COLO668 (cell line): Measurements from ENCODE around the gene MIOX.
A peak's percentile ranks its signal among the peaks of the same experiment; 100 is the strongest.

Experiments used
- DNase-seq: peaks from one replicate; lab custom pipeline; 2025; ENCODE audit not compliant: unreplicated experiment; lab: John Stamatoyannopoulos, UW

MIOX gene

DNA sequence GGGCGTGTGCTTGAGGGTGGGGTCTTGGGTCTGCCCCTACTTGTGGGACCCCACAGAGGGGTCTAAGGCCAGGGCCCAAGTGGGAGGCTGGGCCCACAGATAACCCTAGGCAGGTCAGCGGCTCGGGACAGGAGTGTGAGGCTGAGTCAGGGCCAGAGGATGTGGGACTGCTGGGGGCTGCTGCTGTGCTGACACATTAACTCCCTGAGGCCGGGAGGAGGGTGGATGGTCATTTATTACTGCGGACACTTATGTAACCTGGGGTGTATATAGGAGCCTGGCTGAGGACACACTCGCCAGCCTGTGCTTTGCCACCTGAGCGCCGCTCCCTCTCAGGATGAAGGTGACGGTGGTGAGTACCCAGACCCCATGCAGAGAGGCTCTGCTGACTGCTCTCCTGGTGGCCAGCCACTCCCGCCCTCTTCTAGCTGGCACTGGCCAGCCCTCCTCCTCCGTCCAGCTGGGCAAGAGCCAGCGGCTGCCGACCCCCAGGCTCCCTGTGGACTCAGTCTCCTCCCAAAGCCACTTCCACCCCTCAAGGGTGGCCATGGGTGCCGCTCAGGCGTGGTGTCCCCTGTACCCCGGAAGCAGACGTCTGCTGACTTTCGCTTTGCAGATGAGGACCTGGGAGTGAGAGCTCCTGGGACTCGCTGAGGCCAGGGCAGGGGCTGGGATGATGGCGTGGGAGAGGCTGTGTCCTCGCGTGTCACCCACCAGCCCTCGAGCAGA is at the start of gene MIOX:
Gene MIOX (plus strand): TSS at position 299 of the 729 bp plus-strand sequence. CDS start 39 bp downstream, at position 338.
- DNase-seq = no peak

DNA sequence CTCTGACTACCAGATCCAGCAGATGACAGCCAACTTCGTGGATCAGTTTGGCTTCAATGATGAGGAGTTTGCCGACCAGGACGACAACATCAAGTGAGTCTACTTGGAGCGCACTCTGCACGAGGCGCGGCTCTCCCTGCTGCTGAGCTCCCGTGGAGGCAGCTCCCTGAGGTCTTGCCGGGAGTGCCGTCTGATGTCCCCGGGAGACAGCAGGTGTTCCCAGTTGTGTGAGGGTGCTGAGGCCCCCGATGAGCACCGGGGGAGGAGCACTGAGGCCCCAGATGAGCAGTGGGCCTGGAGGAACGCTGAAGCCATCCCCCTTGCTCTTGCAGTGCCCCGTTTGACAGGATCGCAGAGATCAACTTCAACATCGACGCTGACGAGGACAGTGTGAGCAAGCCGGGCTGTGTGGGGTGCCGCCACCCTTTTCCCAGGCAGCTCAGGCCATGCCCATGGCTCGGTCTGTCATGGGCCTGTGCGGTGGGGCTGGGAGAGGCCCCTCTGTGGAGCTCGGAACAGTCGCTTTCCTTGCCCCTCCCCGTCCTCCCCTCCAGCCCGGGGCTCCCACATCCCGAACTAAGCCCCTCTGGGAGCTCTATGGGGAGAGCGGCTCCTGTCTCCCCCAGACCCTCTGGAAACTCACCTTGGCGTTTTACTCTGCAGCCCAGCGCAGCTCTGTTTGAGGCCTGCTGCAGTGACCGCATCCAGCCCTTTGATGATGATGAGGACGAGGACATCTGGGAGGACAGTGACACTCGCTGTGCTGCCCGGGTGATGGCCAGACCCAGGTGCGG is 49.0 kb upstream of the MIOX start:
- no peak for DNase-seq

DNA sequence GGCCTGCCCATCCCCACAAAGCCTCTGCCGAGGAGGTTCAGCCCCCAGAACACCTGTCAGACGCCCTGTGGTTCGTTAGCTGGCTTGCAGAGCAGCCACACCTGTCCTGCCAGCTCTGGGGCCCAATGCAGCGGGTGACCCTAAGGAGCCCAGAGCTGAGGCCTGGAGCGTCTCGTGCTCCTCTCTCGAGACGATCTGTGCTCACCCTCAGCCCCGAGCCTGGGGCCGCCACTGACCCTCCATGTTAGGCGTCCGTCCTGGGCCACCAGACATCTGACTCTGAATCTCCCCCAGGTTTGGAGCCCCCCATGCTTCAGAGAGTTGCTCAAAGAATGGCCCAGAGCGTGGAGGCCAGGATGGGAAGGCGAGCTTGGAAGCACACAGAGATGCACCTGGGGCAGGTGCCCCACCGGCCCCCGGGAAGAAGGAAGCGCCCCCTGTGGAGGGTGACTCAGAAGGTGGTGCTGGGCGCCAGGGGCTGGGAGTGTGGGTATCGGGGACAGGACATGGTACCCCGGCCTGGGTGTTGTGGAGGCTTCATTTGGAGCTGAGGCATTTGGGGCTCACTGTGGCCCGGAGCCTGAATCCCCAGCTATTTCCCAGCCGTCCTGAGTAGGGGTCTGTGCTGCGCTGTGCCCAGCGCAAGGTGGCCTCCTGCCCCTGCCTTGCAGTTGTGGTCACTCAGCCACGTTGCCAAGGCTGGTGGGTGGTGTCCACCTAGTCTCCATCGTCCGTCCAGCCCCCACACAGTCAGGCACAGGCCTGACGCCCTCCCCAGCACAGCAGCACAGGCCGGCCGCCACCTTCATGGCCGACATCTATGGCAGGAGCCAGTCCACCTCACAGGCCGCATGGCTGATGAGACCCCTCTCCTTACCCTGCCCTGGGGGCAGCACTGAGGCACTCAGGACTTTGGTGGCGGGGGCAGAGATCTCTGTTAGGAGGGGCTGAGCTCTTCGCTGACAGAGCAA is 48.1 kb upstream of the MIOX start:
- DNase-seq = no peak

DNA sequence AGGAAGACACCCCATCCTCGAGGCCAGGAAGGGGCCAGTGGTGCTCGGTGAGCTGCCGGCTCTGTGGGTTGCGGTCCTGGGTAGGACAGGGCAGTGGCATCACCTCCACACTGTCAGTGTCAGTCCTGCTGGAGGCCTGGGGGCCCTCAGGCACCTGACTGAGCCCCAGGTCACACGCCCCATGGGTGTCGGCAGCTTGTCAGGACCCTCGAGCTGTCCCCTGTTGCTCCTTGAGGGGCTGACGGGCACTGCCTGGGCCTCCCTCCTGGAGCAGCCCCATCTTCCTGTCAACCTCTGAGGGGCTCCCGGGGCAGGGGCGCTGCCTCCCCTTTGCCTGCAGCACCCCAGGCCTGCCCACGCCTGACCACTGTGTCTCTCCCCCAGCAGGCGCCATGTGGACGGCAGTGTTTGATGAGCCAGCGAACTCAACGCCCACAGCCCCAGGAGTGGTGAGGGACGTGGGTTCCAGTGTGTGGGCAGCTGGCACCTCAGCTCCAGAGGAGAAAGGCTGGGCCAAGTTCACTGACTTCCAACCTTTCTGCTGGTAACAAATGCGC is 47.3 kb upstream of the MIOX start:
- DNase-seq = no peak

DNA sequence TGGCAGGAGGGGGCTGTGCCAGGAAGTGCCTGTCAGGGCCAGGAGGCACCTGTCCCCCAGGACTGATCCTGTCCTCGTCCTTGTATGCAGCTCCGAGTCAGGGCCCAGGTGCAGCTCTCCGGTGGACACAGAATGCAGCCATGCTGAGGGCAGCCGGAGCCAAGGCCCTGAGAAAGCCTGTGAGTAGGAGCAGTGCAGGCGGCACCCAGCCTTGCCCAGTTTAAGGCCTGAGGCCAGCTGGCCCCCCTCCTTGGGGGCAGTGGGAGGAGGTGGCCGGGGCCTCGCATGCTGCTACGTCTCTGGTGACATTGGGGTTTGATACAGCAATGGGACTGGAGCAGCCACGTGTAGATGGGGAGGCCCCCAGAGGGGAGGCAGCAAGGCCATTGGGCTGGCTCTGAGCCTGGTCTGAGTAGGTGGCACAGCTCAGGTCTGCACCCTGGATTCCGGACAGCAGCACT is 46.8 kb upstream of the MIOX start:
- DNase-seq = no peak

DNA sequence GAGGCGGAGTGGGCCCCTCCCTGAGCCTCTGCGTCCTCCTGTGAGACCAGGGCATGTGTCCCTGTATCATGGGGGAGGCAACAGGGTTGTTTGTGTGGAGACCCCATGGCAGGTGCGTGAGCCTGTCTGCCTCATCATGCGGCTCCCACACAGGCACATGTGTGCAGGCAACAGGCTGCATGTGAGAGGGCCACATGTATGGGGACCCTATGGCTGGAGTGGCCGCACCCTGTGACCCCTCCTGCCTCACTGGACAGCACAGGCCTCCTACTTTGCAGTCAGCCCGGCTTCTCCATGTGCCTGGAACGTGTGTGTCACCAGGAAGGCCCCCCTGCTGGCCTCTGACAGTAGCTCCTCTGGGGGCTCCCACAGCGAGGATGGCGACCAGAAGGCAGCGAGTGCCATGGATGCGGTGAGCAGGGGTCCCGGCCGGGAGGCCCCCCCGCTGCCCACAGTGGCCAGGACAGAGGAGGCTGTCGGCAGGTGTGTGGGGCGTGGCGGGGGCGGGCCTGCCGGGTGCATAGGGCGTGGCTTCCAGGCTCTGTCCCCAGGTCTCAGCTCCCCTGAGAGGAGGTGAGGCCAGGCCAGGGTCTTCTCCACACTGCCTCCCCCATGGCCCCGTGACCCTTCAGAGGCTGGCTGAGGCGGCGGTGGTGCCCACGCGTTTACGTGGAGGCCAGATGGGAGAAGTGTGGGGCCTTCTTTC is 46.0 kb upstream of the MIOX start:
- peak; percentile 17 for DNase-seq

DNA sequence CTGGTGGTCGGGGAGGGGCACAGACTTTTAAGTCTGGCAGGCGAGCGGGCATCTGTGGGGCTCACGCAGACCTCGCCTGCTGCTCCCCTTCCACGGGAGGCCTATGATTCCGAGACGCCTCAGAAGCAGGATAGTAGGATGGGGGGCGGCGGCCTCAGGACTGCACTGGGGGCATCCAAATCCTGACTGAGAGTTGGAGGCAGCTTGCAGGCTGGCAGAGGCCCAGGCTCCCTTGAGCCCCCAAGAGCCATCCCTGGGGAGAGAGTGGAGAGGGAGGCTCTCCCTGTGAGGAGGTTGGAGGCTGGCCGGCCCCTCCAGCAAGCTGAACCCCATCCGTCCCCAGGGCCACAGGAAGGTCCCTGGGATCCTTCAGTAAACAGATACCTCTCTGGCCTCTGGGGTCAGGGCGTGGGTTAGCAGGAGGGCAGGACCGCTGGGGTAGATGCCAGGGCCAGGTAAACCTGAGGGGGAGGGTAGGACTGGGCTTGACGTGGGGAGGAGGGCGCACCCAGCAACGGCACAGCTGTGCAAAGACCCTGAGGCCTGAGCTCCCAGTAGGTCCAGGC is 45.1 kb upstream of the MIOX start:
- DNase-seq = no peak

DNA sequence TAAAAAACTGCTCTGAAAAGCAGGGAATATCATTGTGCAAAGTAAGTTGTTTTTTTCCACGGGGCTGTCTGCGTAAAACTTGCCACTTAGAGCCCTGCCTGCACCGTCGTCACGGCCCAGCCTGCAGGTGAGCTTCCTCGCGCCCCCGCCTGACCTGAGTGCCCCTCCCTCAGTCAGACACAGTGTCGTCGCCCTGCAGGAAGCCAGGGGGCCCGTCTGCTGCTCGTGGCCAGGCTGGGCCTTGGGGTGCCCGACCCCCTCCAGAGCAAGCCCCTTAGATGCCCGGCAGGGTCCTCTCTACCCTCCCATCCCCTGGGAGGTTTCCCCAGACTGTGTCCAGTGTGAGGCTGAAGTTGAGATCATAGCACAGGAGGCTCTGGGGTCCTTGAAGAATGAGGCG is 43.5 kb upstream of the MIOX start:
- DNase-seq = no peak

DNA sequence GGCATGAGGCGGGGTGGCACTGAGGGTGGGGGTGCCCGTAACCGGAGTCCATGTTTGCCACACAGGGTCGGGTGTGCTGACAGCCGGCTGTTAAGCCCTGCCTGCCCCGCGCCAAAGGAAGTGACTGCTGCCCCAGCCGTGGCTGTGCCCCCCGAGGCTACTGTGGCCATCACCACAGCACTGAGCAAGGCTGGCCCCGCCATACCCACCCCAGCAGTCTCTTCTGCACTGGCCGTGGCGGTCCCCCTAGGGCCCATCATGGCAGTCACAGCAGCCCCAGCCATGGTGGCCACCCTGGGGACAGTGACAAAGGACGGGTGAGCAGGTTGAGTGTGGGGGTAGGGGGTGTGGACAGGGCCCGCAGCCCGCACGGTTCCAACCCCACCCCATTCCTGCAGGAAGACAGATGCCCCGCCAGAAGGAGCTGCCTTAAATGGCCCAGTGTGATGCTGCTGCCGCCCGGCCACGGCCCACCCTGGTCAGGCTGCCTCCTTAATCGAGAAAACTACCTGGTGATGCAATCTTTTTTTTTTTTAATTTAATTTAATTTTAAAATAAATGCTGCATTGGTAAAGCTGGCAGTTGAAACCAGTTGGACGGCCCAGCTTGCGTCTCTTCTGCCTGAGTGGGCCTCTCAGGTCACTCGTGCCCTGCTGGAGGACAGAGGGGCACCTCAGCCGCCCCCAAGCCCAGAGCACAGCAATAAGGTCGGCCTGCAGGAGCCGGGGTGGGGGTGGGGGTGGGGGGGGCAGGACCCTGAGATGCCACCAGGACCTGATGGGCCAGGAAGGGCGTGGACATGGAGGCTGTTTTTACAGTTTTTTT is 42.6 kb upstream of the MIOX start:
- no peak for DNase-seq

DNA sequence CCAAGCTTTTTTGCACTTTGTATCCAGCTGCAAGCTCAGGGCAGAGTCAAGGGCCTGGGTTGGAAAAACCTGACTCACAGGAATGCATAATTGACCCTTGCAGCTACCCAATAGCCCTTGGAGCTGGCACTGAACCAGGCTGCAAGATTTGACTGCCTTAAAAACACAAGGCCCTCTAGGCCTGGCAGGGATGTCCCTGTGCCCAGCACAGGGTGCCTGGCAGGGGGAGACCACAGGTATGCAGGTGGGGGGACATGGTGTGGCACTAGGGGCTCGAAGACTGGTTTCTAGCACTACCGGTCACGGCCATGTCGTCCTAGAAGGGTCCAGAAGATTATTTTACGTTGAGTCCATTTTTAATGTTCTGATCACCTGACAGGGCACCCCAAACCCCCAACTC is 42.0 kb upstream of the MIOX start:
- no peak for DNase-seq

DNA sequence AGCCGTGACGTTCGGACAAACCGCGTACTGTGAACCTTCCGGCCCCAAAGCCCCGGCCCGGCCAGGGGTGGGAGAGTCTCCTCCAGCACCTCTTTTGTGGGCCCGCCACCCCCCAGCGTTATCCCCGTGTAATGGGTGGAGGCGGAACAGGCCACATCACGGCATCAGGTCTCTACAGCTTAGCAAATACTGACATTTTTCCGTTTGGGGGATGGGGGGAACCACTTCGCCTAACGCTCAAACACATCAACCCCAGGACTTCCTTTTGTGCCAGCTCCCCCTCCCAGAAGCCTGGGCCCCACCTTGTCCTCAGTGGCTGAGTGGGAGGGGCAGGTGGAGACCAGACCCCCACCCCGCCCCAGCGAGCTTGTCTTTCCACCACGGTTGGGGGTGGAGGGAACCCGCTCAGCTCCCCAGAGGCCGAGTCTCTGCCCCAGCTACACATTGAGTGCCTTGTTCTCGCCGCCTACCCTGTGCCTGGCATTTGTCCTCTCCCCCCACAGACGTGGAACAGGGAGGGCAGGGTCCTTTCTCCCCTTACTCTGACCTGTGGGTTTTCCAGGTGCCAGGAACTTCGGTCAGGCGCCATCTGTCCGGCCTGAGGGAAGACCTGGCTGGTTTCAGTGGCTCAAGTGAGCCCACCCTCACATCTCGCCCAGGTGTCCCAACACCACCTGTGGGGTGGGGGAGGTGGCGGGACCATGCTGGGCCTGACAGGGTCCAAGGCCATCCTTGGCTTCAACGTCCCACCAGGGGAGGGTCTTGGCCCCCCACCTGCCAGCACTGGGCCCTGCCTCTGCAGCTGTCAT is 41.4 kb upstream of the MIOX start:
- no peak for DNase-seq

DNA sequence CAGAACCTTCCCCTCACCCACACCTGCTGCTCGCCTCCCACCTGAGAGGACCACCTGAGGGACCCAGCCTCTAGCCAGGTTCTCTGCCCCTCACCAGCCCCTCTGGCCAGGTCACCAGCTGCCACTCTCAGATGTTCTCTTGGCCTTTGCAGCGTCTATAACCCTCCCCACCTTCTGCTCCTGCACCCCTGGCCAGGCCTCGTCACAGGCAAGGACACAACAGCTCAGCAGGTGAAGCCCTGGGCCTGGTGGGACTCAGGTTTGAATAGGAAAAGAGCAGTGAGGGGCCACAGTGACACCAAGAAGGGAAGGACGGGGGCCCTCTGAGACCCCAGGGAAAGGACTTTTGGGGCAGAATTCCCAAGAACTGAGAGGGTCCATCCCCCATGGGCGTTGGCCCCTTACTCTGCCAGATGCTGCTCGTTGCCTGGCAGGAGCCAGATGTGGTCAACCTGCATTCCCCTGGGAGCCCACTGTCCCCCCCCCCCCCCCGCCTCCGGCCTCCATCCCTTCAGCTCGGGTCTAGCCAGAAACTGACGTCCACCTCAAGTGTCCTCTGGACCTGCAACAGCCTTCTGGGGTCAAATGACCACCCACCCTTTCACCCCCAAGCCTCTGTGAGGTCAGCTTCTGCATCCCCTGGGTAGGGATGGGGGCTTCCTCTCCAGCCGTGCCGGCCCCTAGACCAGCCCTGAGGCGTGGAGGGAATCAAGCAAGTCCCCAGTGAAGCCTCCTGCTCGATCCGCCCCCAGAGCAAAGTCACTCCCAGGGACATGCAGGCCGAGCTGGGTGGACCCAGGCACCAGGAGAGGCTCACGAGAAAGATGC is 40.6 kb upstream of the MIOX start:
- DNase-seq = no peak

DNA sequence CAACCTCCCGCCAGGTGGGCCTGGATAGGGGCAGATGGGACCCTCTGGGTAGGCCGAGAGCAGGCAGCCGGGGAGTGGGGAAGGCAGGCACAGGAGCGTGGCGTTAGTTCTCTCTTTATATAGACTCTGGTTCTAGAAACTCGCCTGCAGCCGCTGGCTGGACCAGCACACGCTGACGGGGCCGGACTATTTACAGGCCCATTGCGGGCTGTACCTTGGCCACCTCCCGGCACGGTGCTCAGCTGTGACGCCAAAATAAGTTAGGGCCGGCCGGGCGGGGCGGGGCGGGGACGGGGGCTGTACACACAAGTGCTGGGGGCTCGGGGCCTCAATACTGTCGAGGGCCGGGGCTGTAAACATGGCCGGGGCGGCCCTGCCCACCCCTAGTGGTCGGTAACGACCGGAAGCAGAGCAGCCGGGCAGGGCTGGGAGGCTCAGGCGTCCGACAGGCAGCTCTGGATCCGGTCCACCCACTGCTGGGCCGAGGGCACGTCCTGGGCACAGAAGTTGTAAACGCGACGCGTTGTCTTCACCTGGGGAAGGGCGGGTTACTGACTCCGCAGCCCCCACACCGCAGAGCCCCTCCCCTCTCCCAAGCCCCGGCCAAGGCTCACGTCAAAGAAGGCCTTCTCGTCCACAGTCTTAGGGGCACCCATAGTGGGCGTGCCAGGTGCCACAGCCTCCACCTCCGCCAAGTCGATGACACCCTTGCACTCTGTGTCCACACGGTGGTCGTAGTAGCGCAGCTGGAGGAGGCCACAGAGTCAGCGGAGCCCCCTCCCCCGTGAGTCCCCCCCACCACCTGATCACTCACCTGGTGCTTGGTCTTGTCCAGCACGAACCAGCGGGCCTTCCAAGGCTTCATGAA is 39.7 kb upstream of the MIOX start:
- DNase-seq = no peak

DNA sequence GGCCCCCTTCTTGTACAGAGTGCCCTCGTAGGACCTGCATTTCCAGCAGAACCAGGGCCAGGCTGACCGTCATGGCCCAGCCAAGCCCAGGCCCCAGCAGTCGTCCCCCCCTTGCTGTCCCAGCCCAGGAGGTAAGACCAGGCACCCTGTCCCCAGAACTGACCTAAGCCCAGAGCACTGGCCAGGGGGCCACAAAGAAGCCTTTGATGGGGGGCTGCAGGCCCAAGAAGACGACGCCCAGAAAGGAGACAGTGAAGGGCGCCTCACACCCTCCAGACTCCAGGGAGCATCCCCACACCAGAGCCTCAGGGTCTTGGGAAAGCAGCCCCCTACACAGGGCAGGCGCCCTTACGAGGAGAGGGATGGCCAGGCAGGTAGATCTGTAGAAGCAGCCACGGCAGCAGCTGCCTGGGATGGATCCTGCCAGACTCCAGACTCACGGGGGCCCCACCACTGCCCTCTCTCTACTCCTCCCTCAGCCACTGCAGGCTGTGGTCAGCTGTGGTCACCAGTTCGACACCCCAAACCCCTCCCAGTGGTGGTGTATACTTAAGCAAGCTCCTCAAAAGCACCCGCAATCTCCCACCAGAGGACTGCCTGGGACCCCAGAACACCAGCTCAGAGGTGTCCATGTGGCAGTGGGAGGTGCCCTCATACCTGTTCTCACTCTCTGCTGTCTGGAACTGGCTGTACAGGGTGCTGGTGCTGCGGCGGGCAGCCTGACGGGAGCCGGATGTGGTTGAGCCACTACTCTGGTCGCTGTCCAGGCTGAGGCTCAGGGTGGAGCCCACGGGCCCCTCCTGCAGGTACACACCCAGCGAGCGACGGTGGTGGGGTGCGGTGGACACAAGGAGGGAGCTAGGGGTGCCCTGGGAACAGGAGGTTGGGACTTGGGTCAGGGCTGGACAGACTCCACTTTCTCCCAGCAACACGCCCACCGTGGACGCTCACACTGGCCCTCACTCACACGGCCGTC is 38.8 kb upstream of the MIOX start:
- no peak for DNase-seq

DNA sequence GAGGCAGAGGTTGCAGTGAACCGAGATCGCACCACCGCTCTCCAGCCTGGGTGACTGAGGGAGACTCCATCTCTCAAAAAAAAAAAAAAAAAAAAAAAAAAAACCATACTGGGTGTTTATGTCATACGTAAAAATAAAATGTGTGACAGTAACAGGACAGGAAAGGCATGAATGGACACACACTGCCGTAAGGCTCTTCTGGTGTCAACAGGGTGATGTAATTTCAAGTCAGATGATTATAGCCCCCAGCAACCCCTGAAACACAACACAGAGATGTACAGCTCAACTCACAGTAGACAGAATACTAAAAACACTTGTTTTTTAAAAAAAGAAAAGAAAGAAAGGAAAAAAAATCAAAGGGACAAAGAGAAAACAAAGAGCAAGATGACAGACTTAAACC is 34.0 kb upstream of the MIOX start:
- no peak for DNase-seq
